Upper lobe of left lung (tissue), 4 donors: ENCODE data around the gene GMDS.

Experiments used
- CTCF ChIP-seq, 6 experiments: fragments of 450-650 bp in 4 of 6; fragments of 200-600 bp in 2 of 6; sonication (generic) in 2 of 6; IDR thresholded peaks; one replicate each; pipeline ENCODE4 v1.5.1; 2016 to 2019; ENCODE audit warnings: antibody characterized with exemption in 6 of 6
- EP300 ChIP-seq, 4 donors: sonication (generic); formaldehyde crosslinking; IDR thresholded peaks; one replicate each; pipeline ENCODE4 v1.5.1; 2017; ENCODE audit warnings: antibody characterized with exemption in 4 of 4, control low read depth in 2 of 4
- POLR2A ChIP-seq, 4 donors: fragments of 450-650 bp; IDR thresholded peaks; one replicate each; pipeline ENCODE4 v1.5.1; 2016 to 2017; ENCODE audit warnings: antibody characterized with exemption in 4 of 4, mild to moderate bottlenecking in 2 of 4
- POLR2AphosphoS5 ChIP-seq, 2 donors: sonication (generic); formaldehyde crosslinking; IDR thresholded peaks; one replicate each; pipeline ENCODE4 v1.5.1; 2017; ENCODE audit warnings: antibody characterized with exemption in 2 of 2

GRCh38 chr6:1966713-1967112 lies 278.7 kb downstream of the GMDS start:
- TF ChIP-seq CTCF (IDR thresholded peaks at IDR 0.05) (no peak), POLR2AphosphoS5 (IDR thresholded peaks at IDR 0.05) (no peak), POLR2A (IDR thresholded peaks at IDR 0.05) (no peak), EP300 (IDR thresholded peaks at IDR 0.05) (no peak)
